H1 (cell line): ENCODE measurements around the gene WAC. TPM values are rescaled to one million over a fixed set of nuclear protein-coding genes. Genes with fewer than 3 reads are reported as not detected.

ENCODE experiments used
- CTCF ChIA-PET: fragments of 300-600 bp; sonication (Branson Sonifier 250); formaldehyde crosslinking; loops from one replicate; lab custom pipeline; 2021; ENCODE audit not compliant: partially characterized antibody; lab: Charles Lee
- POLR2A ChIA-PET: fragments of 300-600 bp; sonication (Branson Sonifier 250); formaldehyde crosslinking; loops from one replicate; lab custom pipeline; 2021; ENCODE audit warnings: inconsistent platforms; ENCODE audit not compliant: partially characterized antibody; lab: Charles Lee
- DNase-seq, 2 experiments: peaks; one replicate each; pipeline versions ENCODE4 v3.0.0 to v3.0.0-alpha.2; 2010 to 2022; ENCODE audit warnings: low spot score in 2 of 2, low read depth in 1 of 2, mixed read lengths in 1 of 2
- FAIRE-seq: peaks from 2 replicates; lab custom pipeline; 2011; peaks lifted over from hg19 to GRCh38; lab: Jason Lieb, UNC
- H2AFZ ChIP-seq: 2 replicates; pipeline ENCODE4 v1.8.1; 2012; ENCODE audit warnings: low read length, inconsistent platforms
- H2AK5ac ChIP-seq: 2 replicates; pipeline ENCODE4 v1.6.1; 2013; ENCODE audit warnings: low read depth, low read length
- H2BK120ac ChIP-seq: replicated peaks from 2 replicates; pipeline ENCODE3; 2013; ENCODE audit warnings: low read depth, low read length, inconsistent platforms
- H2BK12ac ChIP-seq: 2 replicates; pipeline ENCODE4 v1.6.1; 2013; ENCODE audit warnings: low read depth, low read length
- H2BK15ac ChIP-seq: 2 replicates; pipeline ENCODE4 v1.6.1; 2013; ENCODE audit warnings: low read length
- H2BK20ac ChIP-seq: 2 replicates; pipeline ENCODE4 v1.6.1; 2013; ENCODE audit warnings: low read length
- H2BK5ac ChIP-seq: 2 replicates; pipeline ENCODE4 v1.6.1; 2013; ENCODE audit warnings: low read depth, low read length
- H3K14ac ChIP-seq: 2 replicates; pipeline ENCODE4 v1.6.1; 2013; ENCODE audit warnings: inconsistent platforms; ENCODE audit not compliant: insufficient read length
- H3K18ac ChIP-seq: 2 replicates; pipeline ENCODE4 v1.6.1; 2013; ENCODE audit warnings: low read length; ENCODE audit errors: extremely low read depth
- H3K23ac ChIP-seq: 2 replicates; pipeline ENCODE4 v1.6.1; 2013; ENCODE audit warnings: inconsistent platforms; ENCODE audit not compliant: insufficient read length
- H3K23me2 ChIP-seq: 2 replicates; pipeline ENCODE4 v1.6.1; 2013; ENCODE audit warnings: low read depth, low read length
- H3K27ac ChIP-seq: 2 replicates; pipeline ENCODE4 v1.6.1; 2011; ENCODE audit warnings: low read depth, low read length, inconsistent platforms
- H3K27me3 ChIP-seq, 4 experiments: replicated peaks in 1 of 4; 1 replicate in 1 of 4; 2 replicates in 3 of 4; pipeline versions ENCODE4 v1.6.1 to v1.8.1; 2011 to 2013; ENCODE audit warnings: low read length in 3 of 4, mild to moderate bottlenecking in 3 of 4, inconsistent platforms in 2 of 4, mixed read lengths in 2 of 4, moderate library complexity in 1 of 4; ENCODE audit not compliant: control insufficient read depth in 3 of 4, insufficient read depth in 3 of 4; ENCODE audit errors: extremely low read depth in 1 of 4
- H3K36me3 ChIP-seq, 4 experiments: 2 replicates each; pipeline versions ENCODE4 v1.6.1 to v1.8.1; 2011 to 2013; ENCODE audit warnings: mild to moderate bottlenecking in 4 of 4, low read length in 3 of 4, moderate library complexity in 2 of 4, control low read depth in 1 of 4, inconsistent platforms in 1 of 4; ENCODE audit not compliant: insufficient read depth in 4 of 4, control insufficient read depth in 2 of 4
- H3K4ac ChIP-seq: replicated peaks from 2 replicates; pipeline ENCODE3; 2013; ENCODE audit warnings: low read length, low read depth, mixed read lengths, inconsistent platforms; ENCODE audit not compliant: insufficient read length
- H3K4me1 ChIP-seq, 4 experiments: replicated peaks in 1 of 4; 1 replicate in 1 of 4; 2 replicates in 3 of 4; pipeline versions ENCODE4 v1.6.1 to v1.8.1; 2011 to 2013; ENCODE audit warnings: low read length in 3 of 4, inconsistent platforms in 2 of 4, mixed read lengths in 1 of 4; ENCODE audit not compliant: insufficient read depth in 4 of 4, control insufficient read depth in 3 of 4
- H3K4me2 ChIP-seq, 2 experiments: 2 replicates each; pipeline versions ENCODE4 v1.6.1 to v1.8.1; 2011 to 2013; ENCODE audit warnings: low read depth in 2 of 2, low read length in 2 of 2, control low read depth in 1 of 2, inconsistent platforms in 1 of 2, mild to moderate bottlenecking in 1 of 2; ENCODE audit not compliant: insufficient read depth in 1 of 2
- H3K4me3 ChIP-seq, 4 experiments: fragments of 200-600, 300-600 bp in 1 of 4; sonication (generic), shearing (Covaris generic), sonication (Bioruptor Twin) in 1 of 4; 2 replicates each; pipeline versions ENCODE4 v1.5.1 to v1.8.1; 2011 to 2016; ENCODE audit warnings: low read length in 4 of 4, low read depth in 3 of 4, control low read depth in 2 of 4, inconsistent platforms in 2 of 4, mild to moderate bottlenecking in 2 of 4, mixed read lengths in 1 of 4, moderate library complexity in 1 of 4; ENCODE audit not compliant: insufficient read depth in 2 of 4; ENCODE audit errors: extremely low read depth in 1 of 4
- H3K56ac ChIP-seq: replicated peaks from 2 replicates; pipeline ENCODE3; 2013; ENCODE audit warnings: low read depth, mild to moderate bottlenecking, mixed read lengths, low read length, inconsistent platforms; ENCODE audit not compliant: insufficient read length
- H3K79me1 ChIP-seq: 2 replicates; pipeline ENCODE4 v1.6.1; 2013; ENCODE audit warnings: low read depth, low read length, control low read depth
- H3K79me2 ChIP-seq, 2 experiments: 2 replicates each; pipeline versions ENCODE4 v1.6.1 to v1.8.1; 2012 to 2013; ENCODE audit warnings: low read length in 2 of 2, mild to moderate bottlenecking in 2 of 2, inconsistent platforms in 1 of 2; ENCODE audit not compliant: insufficient read depth in 2 of 2, control insufficient read depth in 1 of 2
- H3K9ac ChIP-seq, 4 experiments: replicated peaks in 1 of 4; 1 replicate in 1 of 4; 2 replicates in 3 of 4; pipeline versions ENCODE4 v1.6.1 to v1.8.1; 2011 to 2013; ENCODE audit warnings: low read depth in 3 of 4, low read length in 3 of 4, control low read depth in 2 of 4, mild to moderate bottlenecking in 2 of 4, moderate library complexity in 2 of 4, inconsistent platforms in 1 of 4; ENCODE audit errors: extremely low read depth in 1 of 4
- H3K9me3 ChIP-seq, 2 experiments: 2 replicates each; pipeline versions ENCODE4 v1.6.1 to v1.8.1; 2012 to 2013; ENCODE audit warnings: mild to moderate bottlenecking in 2 of 2, moderate library complexity in 2 of 2, control low read depth in 1 of 2, inconsistent platforms in 1 of 2, low read depth in 1 of 2, low read length in 1 of 2, mixed read lengths in 1 of 2; ENCODE audit not compliant: insufficient read depth in 2 of 2
- H4K20me1 ChIP-seq, 2 experiments: replicated peaks in 1 of 2; 2 replicates each; pipeline versions ENCODE3 to v1.8.1; 2011 to 2013; ENCODE audit warnings: inconsistent platforms in 2 of 2, low read length in 2 of 2, mild to moderate bottlenecking in 1 of 2; ENCODE audit not compliant: insufficient read depth in 2 of 2, control insufficient read depth in 1 of 2
- H4K5ac ChIP-seq: 2 replicates; pipeline ENCODE4 v1.6.1; 2013; ENCODE audit warnings: low read length, low read depth, mixed read lengths, inconsistent platforms; ENCODE audit not compliant: insufficient read length
- H4K8ac ChIP-seq: 2 replicates; pipeline ENCODE4 v1.8.0; 2013; ENCODE audit warnings: mild to moderate bottlenecking, moderate library complexity, low read length, inconsistent platforms; ENCODE audit not compliant: insufficient read depth; ENCODE audit errors: extremely low read depth
- H4K91ac ChIP-seq: replicated peaks from 2 replicates; pipeline ENCODE3; 2013; ENCODE audit warnings: low read length, mixed read lengths, inconsistent platforms; ENCODE audit not compliant: insufficient read length
- BACH1 ChIP-seq: IDR thresholded peaks from 2 replicates; pipeline ENCODE4 v1.6.1; 2012; ENCODE audit warnings: low read length, improper control_type of control experiment
- CBX5 ChIP-seq: fragments of 300-800, 300-1000 bp; sonication (generic); IDR thresholded peaks from 2 replicates; pipeline ENCODE4 v1.7.1; 2016; ENCODE audit warnings: antibody characterized with exemption, low read length, low read depth
- CHD1 ChIP-seq: IDR thresholded peaks from 2 replicates; pipeline ENCODE4 v1.6.1; 2012; ENCODE audit warnings: low read depth, low read length, improper control_type of control experiment
- CHD2 ChIP-seq: IDR thresholded peaks from 2 replicates; pipeline ENCODE4 v1.6.1; 2012; ENCODE audit warnings: low read length, improper control_type of control experiment
- HDAC2 ChIP-seq, 2 experiments: fragments of 300-600 bp in 1 of 2; sonication (generic) in 1 of 2; IDR thresholded peaks; 2 replicates each; pipeline ENCODE4 v1.6.1; 2011 to 2012; ENCODE audit warnings: low read depth in 2 of 2, low read length in 2 of 2, mild to moderate bottlenecking in 2 of 2, moderate library complexity in 2 of 2, borderline replicate concordance in 1 of 2, inconsistent platforms in 1 of 2
- KDM1A ChIP-seq: fragments of 200-600, 300-600 bp; sonication (generic); IDR thresholded peaks from 2 replicates; pipeline ENCODE4 v1.7.1; 2016; ENCODE audit warnings: mild to moderate bottlenecking, low read length, borderline replicate concordance
- MAFK ChIP-seq: IDR thresholded peaks from 2 replicates; pipeline ENCODE4 v1.6.1; 2012; ENCODE audit warnings: low read depth, mild to moderate bottlenecking, improper control_type of control experiment, low read length
- POLR2AphosphoS5 ChIP-seq: IDR thresholded peaks from 2 replicates; pipeline ENCODE4 v1.6.1; 2011; ENCODE audit warnings: low read depth, low read length
- RBBP5 ChIP-seq: IDR thresholded peaks from 2 replicates; pipeline ENCODE4 v1.7.1; 2012; ENCODE audit warnings: low read depth, mild to moderate bottlenecking, inconsistent platforms, low read length, moderate library complexity, borderline replicate concordance
- RFX5 ChIP-seq: IDR thresholded peaks from 2 replicates; pipeline ENCODE4 v1.6.1; 2011; ENCODE audit warnings: low read depth, low read length, improper control_type of control experiment, borderline replicate concordance
- SAP30 ChIP-seq: fragments of 300-600 bp; sonication (generic); IDR thresholded peaks from 2 replicates; pipeline ENCODE4 v1.7.1; 2012; ENCODE audit warnings: low read length, moderate library complexity, mild to moderate bottlenecking, inconsistent platforms; ENCODE audit not compliant: insufficient read depth, insufficient replicate concordance
- SIRT6 ChIP-seq: IDR thresholded peaks from one replicate; pipeline ENCODE4 v1.7.1; 2012; ENCODE audit warnings: low read length, inconsistent platforms
- SP2 ChIP-seq: IDR thresholded peaks from 2 replicates; pipeline ENCODE4 v1.6.1; 2012; ENCODE audit warnings: mild to moderate bottlenecking, low read length, inconsistent platforms
- SUZ12 ChIP-seq: fragments of 200-600 bp; sonication (generic); IDR thresholded peaks from 2 replicates; pipeline ENCODE4 v1.6.1; 2012; ENCODE audit warnings: mild to moderate bottlenecking, inconsistent platforms, low read length, moderate library complexity, mixed read lengths
- WGBS, 2 experiments: shearing (Covaris generic) in 1 of 2; methylation state at CpG; one replicate each; pipeline versions ENCODE4 v1.1.6 to v1.1.7; 2013 to 2015; ENCODE audit warnings: low lambda C conversion rate in 2 of 2, mixed read lengths in 2 of 2, inconsistent platforms in 1 of 2, low coverage in 1 of 2, missing lambda C conversion rate in 1 of 2; ENCODE audit not compliant: insufficient replicate concordance in 2 of 2, insufficient coverage in 1 of 2, insufficient read length in 1 of 2; ENCODE audit errors: extremely low coverage in 1 of 2, missing lambda C conversion rate in 1 of 2; 5-methylcytosine and 5-hydroxymethylcytosine counted together
- polyA plus RNA-seq, 7 experiments: library from polyadenylated mRNA; depleted of rRNA in 3 of 7; stranded (reverse) in 5 of 7; unstranded in 2 of 7; fragments of >200 nt in 5 of 7; fragments of 200-250 nt in 2 of 7; gene quantifications; 1 replicate in 5 of 7; 2 replicates in 1 of 7; 4 replicates in 1 of 7; pipeline versions ENCODE4 v1.2.1 to v1.2.3, GENCODE V29; 2011 to 2013; ENCODE audit warnings: missing spikeins in 2 of 7, mixed read lengths in 2 of 7
- total RNA-seq: library from RNA; stranded (reverse); fragmentation: NEBNext Ultra II Directional; extraction: Animal tissue kit (Norgen Biotek cat#: 25700); gene quantifications from 2 replicates; pipeline ENCODE4 v1.2.1, GENCODE V29; 2021
- TF ChIP-seq, protein P1 (sequence below): IDR thresholded peaks from 2 replicates; pipeline ENCODE4 v1.6.1; 2012; ENCODE audit warnings: inconsistent platforms

WAC gene
- total and polyA plus RNA-seq, 2 of the 8 experiments (the other 6 are each of a cell fraction or from before 2014, with no cell fraction given) = 72.9 to 128 TPM

GRCh38 chr10:28577506-28577905, 44.6 kb downstream of the WAC start:
- no peak overlapping the region for H2BK12ac ChIP-seq
- no peak overlapping the region for H2AK5ac ChIP-seq
- no peak overlapping the region for H3K18ac ChIP-seq
- no peak overlapping the region for H2BK120ac ChIP-seq
- H3K14ac ChIP-seq = no peak overlapping the region
- ChIA-PET CTCF (no interaction called here), POLR2A (interaction anchor here (1.2 to 4.0 kb wide), 4 partner anchors 9 to 42 kb away, joined by 3 to 11 read pairs (median 4); no protein-coding TSS in a partner anchor)
- 90% methylated on average over 4 of the region's 4 CpGs; no CpG with 5 or more reads in 1 of the 2 experiments for WGBS, 2 experiments
- no peak overlapping the region for H3K27ac ChIP-seq
- peaks cover 9 to 100% of the 10 kb centered on the region in 2 experiments; a peak in 3 of 4 replicates for H3K79me2 ChIP-seq
- H3K23ac ChIP-seq = no peak overlapping the region
- no peaks in the 10 kb centered on the region for H3K9me3 ChIP-seq
- no peak overlapping the region for H4K5ac ChIP-seq
- FAIRE-seq (no peak), DNase-seq (no peak)
- no peak overlapping the region for H2AFZ ChIP-seq
- no peak overlapping the region for H4K91ac ChIP-seq
- H3K4me3 ChIP-seq = no peak overlapping the region
- H3K79me1 ChIP-seq = no peaks in the 10 kb centered on the region; the same call in 1 of the 2 replicates
- peaks cover 27 to 38% of the 10 kb centered on the region in 2 experiments for H4K20me1 ChIP-seq
- no peaks in the 10 kb centered on the region for H3K27me3 ChIP-seq
- H2BK5ac ChIP-seq = no peak overlapping the region
- no peak overlapping the region for H3K9ac ChIP-seq
- no peak overlapping the region for H3K4ac ChIP-seq
- no peak overlapping the region for H3K56ac ChIP-seq
- no peak overlapping the region for H3K4me2 ChIP-seq
- H3K36me3 ChIP-seq = peaks cover 0 to 17% (median 0%) of the 10 kb centered on the region in 4 experiments; a peak in 2 of 8 replicates
- H3K23me2 ChIP-seq = no peaks in the 10 kb centered on the region
- H2BK20ac ChIP-seq = no peak overlapping the region
- H2BK15ac ChIP-seq = no peak overlapping the region
- H4K8ac ChIP-seq = no peak overlapping the region
- H3K4me1 ChIP-seq = peaks cover 0 to 2% (median 0%) of the 10 kb centered on the region in 4 experiments; a peak in 2 of 7 replicates
- TF ChIP-seq SIRT6 = no peak
- no peak for TF ChIP-seq CBX5
- TF ChIP-seq BACH1 = no peak
- TF ChIP-seq SAP30 = no peak
- TF ChIP-seq RBBP5 = no peak
- TF ChIP-seq MAFK = no peak
- TF ChIP-seq, protein P1, sequence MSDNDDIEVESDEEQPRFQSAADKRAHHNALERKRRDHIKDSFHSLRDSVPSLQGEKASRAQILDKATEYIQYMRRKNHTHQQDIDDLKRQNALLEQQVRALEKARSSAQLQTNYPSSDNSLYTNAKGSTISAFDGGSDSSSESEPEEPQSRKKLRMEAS = no peak
- no peak for TF ChIP-seq CHD1
- no peak for TF ChIP-seq POLR2AphosphoS5
- TF ChIP-seq KDM1A = no peak
- TF ChIP-seq HDAC2 (IDR thresholded peaks at IDR 0.05; ENCODE audit: borderline replicate concordance in 1 of 2, low read depth in 2 of 2, low read length in 2 of 2) = no peak
- no peak for TF ChIP-seq CHD2
- TF ChIP-seq SUZ12 = no peak
- TF ChIP-seq SP2 = no peak
- TF ChIP-seq RFX5 = no peak
